ENCODE results near the gene MYCBP2. TPM values are rescaled to one million over a fixed set of nuclear protein-coding genes. Genes with fewer than 3 reads are reported as not detected.
"Not testable (repeated sequence)": the region's sequence is repeated elsewhere in the genome, so short reads cannot be mapped to it uniquely, and the experiment has no call there.

The MYCBP2 gene, protein sequence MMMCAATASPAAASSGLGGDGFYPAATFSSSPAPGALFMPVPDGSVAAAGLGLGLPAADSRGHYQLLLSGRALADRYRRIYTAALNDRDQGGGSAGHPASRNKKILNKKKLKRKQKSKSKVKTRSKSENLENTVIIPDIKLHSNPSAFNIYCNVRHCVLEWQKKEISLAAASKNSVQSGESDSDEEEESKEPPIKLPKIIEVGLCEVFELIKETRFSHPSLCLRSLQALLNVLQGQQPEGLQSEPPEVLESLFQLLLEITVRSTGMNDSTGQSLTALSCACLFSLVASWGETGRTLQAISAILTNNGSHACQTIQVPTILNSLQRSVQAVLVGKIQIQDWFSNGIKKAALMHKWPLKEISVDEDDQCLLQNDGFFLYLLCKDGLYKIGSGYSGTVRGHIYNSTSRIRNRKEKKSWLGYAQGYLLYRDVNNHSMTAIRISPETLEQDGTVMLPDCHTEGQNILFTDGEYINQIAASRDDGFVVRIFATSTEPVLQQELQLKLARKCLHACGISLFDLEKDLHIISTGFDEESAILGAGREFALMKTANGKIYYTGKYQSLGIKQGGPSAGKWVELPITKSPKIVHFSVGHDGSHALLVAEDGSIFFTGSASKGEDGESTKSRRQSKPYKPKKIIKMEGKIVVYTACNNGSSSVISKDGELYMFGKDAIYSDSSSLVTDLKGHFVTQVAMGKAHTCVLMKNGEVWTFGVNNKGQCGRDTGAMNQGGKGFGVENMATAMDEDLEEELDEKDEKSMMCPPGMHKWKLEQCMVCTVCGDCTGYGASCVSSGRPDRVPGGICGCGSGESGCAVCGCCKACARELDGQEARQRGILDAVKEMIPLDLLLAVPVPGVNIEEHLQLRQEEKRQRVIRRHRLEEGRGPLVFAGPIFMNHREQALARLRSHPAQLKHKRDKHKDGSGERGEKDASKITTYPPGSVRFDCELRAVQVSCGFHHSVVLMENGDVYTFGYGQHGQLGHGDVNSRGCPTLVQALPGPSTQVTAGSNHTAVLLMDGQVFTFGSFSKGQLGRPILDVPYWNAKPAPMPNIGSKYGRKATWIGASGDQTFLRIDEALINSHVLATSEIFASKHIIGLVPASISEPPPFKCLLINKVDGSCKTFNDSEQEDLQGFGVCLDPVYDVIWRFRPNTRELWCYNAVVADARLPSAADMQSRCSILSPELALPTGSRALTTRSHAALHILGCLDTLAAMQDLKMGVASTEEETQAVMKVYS (N-terminal part only)
- polyA plus RNA-seq (ENCODE audit: insufficient read length in 4 of 4), result 10 to 100 TPM; 53.3 to 60.8 (median 59.2) TPM

DNA sequence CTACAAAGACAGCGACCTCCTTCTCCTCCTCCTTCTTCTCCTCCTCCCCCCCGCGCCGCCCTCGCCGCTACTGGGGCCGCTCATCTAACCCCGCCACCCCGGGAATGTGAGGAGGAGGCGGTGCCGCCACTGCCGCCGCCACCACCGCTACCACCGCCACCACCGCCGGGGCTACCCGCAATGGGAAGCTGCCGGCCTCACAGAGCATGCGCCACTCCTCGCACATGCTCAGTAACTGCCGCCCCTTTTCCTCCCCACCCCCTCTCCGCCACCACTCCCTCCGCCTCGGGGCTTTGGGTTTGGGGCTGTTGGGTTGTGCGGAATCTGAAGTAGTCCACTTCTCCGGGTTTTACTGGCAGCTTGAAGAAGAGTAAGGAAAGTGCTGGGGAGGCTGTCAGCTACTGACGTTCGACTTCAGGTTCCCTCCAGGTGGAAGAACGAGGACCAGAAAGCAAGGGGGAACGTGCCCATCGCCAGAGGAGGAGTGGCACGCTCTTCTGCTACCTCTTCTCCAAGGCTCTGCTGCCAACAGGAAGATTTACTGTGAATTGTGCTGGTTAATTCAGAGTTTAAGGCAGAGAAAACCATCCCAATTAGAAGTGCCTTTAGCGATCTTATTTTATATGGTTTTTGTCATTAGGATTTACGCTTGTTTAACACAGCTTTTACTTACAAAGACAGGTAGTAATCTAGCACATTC, at the start of gene MYCBP2:
MYCBP2 (minus strand) TSS at position 190 of the 700 bp plus-strand sequence. CDS start 319 bp downstream, outside the sequence.
- DNase-seq (ENCODE audit: low read depth in 4 of 4, low spot score in 3 of 4), result peak; percentile 95 to 99 (median 97)

DNA sequence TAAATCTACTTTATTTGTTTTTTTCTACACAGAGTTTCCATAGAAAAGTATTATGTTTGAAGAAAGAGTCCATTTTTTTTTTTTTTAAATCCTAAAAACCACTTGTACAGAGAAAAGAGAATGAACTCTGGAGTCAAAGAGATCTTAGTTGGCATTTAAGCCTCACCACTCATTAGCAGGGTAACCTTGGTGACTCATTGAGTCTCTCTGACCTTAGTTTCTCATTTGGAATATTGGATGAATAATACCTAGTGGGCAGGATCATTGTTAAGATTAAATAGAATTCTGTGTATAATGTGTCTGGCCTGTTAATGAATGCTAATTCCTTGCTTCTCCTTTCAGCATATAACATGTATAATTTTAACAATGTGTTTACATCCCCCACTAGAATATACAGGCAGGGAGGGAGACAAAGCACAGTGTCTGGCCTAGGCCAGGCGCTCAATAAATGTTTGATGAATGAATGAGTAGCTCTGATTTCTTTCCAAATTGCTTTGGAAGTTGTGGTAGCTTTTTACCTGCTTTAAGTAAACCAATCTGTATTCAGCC, 48.7 kb upstream of the MYCBP2 start:
- DNase-seq (ENCODE audit: low read depth in 4 of 4, low spot score in 3 of 4), result no peak

DNA sequence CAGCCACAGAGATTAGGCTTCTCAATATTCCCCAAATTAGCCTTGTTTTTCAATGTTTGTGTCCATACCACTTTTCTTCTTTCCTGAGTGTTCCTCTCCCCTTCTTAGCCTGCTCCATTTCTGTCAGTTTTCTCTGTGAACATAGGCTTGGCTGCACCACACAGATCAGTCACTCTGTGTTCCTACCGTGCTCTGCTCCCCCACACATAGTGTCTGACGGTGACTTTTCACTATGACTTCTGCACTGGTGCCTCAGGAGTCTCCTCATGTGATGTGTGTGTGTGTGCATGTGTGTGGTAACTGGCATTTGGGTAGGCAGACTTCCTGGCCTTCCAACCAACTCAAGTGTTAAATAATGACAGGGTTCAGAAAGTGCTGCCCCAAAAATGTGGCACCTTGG, 47.9 kb upstream of the MYCBP2 start:
- no peak for DNase-seq (ENCODE audit: low read depth in 4 of 4, low spot score in 3 of 4)

DNA sequence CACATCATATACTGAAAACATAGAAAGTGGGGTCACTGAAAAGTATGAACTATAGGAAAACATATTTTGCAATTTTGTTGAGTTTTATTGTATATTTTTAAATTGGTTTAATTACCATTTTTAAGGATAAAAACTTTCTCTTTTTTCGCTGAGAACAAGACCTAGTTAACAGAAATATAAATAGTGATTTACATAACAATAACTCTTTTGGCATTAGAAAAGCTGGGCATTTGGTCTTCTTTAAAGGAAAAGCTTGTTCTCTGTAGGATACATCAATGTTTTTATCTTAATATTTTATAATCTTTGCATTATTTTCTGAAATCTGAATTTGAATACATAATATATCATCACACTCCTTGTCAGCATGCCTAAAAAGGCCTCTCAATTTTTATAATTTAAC, 47.4 kb upstream of the MYCBP2 start:
- no peak for DNase-seq (ENCODE audit: low read depth in 4 of 4, low spot score in 3 of 4)

DNA sequence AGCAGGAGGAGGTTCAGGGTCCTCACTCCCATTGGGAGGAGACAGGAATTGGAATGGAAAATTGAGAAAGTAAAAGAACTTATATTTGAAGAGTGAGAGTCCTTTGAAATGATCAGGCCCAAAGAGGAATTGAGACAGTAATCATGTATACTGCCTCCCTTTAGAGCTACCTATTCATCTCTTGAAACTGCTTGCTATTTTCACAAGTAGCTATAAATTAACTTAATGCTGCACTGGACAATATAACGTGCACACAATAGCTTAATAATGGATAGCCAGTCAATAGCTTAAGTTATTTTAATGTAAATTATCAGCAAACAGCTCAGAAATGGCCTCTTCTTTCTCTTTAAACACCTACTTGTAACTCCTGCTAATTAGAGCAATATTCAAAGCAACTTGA, 46.6 kb upstream of the MYCBP2 start:
- no peak for DNase-seq (ENCODE audit: low read depth in 4 of 4, low spot score in 3 of 4)

DNA sequence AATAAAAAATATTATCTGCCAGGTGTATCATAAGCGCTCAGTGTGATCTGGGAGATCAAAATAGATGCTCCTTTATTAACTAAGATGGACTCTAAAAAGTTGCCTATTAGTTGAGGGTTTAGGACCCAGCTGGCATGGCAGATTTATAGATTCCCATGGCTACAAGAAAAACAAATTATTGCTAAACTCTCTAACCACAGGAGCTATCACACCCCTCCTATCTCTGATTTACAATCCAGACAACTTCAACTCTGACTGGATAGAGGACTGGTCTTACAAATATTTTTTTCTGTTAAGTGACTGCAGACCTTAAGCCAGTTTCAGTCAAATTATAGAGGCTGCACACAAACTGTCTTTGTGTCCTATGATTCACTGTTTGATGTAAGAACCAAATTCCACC, 45.4 kb upstream of the MYCBP2 start:
- no peak for DNase-seq (ENCODE audit: low read depth in 4 of 4, low spot score in 3 of 4)

DNA sequence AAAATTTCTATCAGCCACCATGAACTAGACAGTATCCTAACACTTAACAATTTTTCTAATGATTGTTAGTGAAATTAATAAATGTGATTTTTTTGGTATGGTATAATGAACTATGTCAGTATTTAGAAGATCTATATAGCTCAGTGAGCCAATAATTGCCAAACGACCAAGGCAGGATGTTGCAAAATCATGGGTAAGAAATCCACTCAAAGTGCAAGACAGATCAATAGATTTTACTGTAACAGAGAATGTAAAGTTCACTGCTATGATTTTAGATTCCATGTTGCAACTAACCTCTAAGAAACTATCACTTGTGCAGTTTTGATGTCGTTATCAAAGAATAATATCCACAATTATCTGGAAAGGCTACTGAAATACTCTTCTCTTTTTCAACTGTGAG, 44.0 kb upstream of the MYCBP2 start:
- DNase-seq (ENCODE audit: low read depth in 4 of 4, low spot score in 3 of 4), result no peak

DNA sequence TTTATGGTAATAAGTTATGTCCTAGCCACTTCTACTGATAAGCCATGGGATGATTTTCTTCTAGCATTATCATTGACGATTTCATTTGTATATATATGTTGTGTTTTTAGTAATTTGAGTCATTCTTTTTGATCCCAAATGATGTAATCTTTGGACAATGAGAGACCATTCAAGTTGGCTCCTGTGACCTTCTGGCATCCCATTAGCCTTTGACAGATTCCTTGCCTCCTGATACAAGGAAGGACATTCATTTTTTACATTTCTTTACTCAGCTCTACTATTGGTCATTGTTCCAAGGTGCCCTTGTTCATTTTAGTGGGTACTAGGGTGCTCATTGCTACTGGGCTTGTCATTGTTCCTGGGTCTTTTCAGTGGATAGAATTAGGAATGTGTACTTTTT, 35.3 kb upstream of the MYCBP2 start:
- no peak for DNase-seq (ENCODE audit: low read depth in 4 of 4, low spot score in 3 of 4)

DNA sequence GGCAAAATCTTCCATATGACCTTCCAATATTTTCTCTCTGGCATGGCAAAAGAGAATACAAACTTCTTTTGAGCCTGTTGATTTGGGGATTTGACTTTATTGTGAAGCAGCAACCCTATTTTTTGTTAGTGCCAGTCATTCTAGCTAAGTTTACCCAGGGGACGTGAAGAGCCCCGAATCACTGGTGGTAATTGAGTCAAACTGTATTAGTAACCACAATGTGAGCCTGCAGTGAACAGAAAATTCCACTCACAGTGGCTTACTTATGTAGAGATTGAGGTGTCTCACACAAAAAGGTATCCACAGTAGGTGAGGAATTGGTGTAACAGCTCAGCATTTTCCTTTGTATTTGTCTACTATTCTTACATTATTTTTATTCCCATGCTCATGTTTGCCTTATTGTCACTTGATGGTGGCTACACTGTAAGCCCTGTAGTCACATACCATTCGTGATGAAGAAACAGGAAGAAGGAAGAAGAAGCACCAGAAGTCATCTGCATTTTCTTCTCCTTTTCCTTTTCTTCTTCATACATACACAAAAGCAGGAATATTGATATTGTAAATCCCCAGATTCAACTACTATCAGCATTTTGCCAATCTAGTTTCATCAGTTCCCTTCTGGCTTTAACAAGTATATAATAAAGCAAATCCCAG, 33.3 kb upstream of the MYCBP2 start:
- DNase-seq (ENCODE audit: low read depth in 4 of 4, low spot score in 3 of 4), result no peak

DNA sequence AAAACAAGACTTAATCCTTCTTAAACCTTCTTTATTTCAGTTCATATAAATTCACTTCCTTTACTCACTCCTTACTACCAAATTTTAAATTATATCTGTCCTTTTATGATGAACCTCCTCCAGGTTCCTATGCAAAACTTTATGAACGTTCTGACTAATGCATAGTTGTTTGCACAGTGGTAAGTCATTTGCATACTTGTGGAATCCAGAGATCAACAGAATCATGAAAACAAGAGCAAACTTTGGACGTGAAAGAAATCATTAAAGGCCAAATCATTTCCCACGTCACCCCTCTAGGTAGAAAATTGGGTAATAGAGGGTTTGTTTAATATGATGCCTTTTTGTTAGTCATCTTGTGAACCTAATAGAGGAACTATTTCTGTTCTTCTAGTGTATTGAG, 32.3 kb upstream of the MYCBP2 start:
- DNase-seq (ENCODE audit: low read depth in 4 of 4, low spot score in 3 of 4), result no peak

DNA sequence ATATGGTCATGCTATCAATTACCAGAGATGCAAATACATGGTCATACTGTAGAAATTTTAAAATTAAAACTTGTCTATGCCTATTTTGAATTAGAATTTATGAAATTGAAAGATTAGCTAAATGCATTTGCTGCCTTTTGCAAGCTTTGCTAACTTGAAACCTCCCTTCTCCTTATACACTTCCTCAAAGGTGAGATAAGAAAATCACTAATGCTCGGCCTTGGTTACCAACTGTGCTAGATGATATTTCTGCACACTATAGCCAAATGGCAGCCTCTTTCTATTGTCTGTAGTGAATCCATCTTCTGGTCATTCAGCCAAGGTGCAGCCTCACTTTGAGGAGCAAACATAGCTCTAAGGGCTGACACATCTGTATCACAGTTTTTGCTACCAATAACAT, 31.1 kb upstream of the MYCBP2 start:
- DNase-seq (ENCODE audit: low read depth in 4 of 4, low spot score in 3 of 4), result no peak

DNA sequence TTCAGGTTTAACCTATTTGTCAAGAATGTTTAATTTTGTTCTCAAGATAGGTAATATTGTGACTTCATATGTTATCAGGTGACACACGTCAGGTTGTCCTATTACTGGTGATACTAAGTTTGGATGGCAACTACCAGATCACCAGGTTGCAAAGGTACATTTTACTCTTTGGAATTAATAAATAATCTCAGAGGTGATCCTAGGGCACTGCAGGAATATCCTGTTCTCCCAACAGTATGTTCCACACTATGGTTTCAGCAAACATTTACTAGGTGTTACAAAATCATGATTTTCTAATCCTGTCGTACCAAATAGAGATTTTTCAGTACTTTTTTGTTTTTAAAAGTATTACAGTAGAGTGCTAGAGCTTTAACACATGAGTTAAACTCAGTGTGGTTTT, 29.3 kb upstream of the MYCBP2 start:
- no peak for DNase-seq (ENCODE audit: low read depth in 4 of 4, low spot score in 3 of 4)

DNA sequence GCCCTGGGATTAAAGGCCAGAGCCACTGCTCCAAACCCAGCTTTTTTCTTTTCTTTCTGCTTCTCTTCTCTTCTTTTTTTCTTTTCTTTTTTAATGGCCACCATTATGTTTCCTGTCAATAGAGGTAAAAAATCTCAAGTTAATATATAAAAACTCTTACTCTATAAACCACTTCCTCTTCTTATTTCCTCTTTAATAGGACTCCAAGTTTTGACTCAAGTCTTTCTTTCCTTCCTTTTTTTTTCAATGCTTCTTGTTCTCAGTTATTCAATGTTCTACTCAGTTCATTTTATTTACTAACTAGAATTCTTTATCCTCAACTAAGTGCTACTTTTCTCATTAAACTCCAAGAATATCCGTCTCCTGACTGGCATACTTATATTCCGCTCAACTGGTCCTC, 27.1 kb upstream of the MYCBP2 start:
- DNase-seq (ENCODE audit: low read depth in 4 of 4, low spot score in 3 of 4), result no peak

DNA sequence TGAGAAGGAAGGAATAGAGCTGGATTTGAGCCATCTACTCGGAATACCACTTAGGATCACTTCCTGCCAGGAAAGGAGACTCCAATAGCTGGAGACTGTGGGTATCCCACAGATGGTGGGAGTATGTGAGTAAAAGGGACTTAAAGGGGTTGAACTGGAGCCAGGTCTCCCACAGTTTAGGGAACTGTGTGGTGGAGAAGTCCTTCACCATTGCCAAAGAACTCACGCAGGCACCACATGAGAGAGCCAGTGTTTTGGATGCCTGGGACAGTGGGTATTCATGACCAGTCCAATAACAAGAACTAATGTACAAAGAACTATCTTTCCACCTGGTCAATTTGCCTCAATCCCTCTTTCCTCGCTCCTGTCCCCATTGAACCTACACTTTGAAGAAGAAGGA, 24.4 kb upstream of the MYCBP2 start:
- no peak for DNase-seq (ENCODE audit: low read depth in 4 of 4, low spot score in 3 of 4)

DNA sequence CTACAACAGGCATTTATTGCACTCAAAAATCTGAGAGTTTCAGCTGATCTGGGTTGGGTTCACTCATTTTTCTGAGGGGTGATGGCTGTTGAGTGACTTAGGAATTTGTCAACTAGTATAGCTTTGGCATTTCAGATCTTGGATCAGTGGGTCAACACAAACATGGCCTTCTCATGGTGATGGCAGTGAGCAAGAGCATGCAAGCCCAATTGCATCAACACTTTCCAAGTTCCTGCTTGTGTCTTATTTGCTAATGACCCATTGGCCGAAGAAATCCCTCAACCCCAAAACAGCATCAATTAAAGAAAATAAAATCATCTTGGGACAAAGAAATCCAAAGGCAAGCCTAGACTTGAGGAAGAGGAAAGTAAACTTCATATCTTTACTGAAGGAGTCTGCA, 23.9 kb upstream of the MYCBP2 start:
- DNase-seq (ENCODE audit: low read depth in 4 of 4, low spot score in 3 of 4), result no peak

DNA sequence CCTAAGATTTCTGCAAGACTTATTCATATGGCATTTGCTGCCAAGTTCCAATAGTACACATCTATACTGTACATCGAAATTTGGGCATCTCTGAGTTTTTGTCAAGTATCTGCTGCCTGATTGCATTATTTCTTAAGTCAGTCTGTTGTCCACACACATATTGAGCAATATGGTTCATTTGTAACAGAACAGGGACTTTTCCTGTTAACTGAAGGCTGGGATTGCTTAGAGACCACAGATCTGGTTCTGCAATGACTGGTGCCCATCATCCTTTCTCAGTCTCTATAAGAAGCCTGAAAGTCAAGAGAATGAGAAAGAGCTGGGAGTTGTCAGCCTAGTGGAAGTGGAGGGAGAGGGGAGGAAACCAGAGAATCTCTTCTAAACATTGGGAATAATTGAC, 22.5 kb upstream of the MYCBP2 start:
- no peak for DNase-seq (ENCODE audit: low read depth in 4 of 4, low spot score in 3 of 4)

DNA sequence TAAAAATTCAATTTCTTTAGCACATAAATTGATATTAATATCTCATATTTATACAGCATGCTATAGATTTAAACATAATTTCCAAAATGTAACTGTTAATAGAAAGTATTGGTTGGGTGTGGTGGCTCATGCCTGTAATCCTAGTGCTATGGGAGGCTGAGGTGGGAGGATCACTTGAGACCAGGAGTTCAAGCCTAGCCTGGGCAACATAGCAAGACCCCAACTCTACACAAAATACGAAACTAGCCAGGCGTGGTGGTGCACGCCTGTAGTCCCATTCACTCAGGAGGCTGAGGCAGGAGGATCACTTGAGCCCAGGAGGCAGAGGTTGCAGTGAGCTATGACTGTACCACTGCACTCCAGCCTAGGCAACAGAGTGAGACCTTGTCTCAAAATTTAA, 20.5 kb upstream of the MYCBP2 start:
- DNase-seq (ENCODE audit: low read depth in 4 of 4, low spot score in 3 of 4), result not testable (repeated sequence)

DNA sequence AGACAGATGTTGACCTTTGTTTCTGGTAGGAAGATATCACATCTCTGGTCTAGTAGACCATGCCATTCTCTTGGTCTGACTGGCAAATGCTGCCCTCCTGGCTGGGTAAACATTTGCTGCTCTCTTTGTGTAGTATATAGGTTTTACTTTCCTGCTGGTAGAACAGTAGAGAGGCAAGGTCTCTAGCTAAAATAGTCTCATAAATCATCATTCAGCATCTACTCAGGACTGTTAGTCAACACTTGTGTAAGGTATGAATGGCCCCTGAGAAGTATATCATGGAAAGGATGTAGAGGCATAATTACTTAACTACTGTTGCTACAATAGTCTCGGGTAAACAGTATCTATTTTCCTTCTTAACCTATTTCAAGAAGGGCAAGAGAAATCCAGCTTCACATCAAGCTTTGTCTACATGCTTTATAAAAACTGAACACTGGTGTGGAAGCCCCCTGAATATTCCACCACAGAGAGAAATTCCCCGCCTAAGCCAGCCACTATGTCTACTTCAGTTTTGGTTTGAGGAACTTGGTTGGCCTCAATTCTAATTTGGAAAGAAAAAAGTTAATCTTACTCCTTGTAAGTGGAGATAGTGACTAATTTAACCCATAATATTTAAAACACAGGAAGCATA, 18.4 kb upstream of the MYCBP2 start:
- DNase-seq (ENCODE audit: low read depth in 4 of 4, low spot score in 3 of 4), result no peak

DNA sequence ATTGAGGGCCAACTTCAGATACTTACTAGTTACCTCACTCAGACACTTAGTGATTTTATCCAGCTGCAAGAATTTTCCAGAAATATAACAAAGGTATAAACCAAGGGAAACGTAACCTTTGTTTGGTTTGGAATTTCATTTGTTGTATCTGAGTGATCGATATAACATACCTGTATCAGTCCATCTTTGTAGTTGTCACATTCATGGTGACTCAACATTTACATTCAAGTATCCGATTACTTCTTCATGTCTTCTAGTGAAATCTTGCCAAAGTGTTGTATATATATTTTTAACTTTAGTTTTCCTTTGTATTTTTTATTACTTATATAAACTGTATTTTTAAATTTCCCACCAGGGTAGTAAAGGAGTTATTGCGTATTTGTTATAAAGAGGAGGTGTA, 16.9 kb upstream of the MYCBP2 start:
- DNase-seq (ENCODE audit: low read depth in 4 of 4, low spot score in 3 of 4), result no peak

Measured in right renal pelvis (tissue), 4 donors.